HL-60 (cell line): Measurements from ENCODE around the gene ARHGAP35.

Experiments used
- GABPA ChIP-seq: IDR thresholded peaks from 2 replicates; pipeline ENCODE4 v1.6.1; 2012; ENCODE audit warnings: low read depth
- POLR2AphosphoS5 ChIP-seq: IDR thresholded peaks from 2 replicates; pipeline ENCODE4 v1.6.1; 2012; ENCODE audit warnings: low read depth
- SPI1 ChIP-seq: IDR thresholded peaks from 2 replicates; pipeline ENCODE4 v1.6.1; 2012; ENCODE audit warnings: low read depth, mild to moderate bottlenecking, borderline replicate concordance
- TF ChIP-seq, protein P1 (sequence below): IDR thresholded peaks from one replicate; pipeline ENCODE4 v1.5.1; 2011; ENCODE audit warnings: low read length, control low read depth, inconsistent platforms; ENCODE audit not compliant: insufficient read depth
- TF ChIP-seq, protein P2 (sequence below): IDR thresholded peaks from 2 replicates; pipeline ENCODE4 v1.6.1; 2012; ENCODE audit warnings: low read depth; ENCODE audit not compliant: insufficient replicate concordance

DNA sequence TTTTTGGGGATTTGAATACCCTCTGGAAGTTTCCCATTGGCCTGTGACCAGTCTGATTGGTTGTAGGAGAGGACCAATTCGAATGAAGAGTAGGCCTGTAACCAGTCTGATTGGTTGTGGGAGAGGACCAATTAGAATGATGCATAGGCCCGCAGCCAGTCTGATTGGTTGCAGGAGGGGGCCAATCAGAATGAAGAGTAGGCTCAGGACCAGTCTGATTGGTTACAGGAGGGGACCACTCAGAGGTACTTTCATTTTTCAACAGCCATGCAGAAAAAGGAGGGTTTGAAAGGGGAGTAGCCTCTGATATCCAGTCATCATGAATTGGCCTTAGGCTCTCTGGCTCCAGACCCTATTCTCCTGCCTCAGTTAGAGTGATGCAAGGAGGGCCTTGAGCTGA lies 42.0 kb upstream of the ARHGAP35 start:
- no peak for TF ChIP-seq POLR2AphosphoS5
- no peak for TF ChIP-seq SPI1
- TF ChIP-seq, protein P1, sequence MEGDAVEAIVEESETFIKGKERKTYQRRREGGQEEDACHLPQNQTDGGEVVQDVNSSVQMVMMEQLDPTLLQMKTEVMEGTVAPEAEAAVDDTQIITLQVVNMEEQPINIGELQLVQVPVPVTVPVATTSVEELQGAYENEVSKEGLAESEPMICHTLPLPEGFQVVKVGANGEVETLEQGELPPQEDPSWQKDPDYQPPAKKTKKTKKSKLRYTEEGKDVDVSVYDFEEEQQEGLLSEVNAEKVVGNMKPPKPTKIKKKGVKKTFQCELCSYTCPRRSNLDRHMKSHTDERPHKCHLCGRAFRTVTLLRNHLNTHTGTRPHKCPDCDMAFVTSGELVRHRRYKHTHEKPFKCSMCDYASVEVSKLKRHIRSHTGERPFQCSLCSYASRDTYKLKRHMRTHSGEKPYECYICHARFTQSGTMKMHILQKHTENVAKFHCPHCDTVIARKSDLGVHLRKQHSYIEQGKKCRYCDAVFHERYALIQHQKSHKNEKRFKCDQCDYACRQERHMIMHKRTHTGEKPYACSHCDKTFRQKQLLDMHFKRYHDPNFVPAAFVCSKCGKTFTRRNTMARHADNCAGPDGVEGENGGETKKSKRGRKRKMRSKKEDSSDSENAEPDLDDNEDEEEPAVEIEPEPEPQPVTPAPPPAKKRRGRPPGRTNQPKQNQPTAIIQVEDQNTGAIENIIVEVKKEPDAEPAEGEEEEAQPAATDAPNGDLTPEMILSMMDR = no peak
- TF ChIP-seq GABPA = no peak
- TF ChIP-seq, protein P2, sequence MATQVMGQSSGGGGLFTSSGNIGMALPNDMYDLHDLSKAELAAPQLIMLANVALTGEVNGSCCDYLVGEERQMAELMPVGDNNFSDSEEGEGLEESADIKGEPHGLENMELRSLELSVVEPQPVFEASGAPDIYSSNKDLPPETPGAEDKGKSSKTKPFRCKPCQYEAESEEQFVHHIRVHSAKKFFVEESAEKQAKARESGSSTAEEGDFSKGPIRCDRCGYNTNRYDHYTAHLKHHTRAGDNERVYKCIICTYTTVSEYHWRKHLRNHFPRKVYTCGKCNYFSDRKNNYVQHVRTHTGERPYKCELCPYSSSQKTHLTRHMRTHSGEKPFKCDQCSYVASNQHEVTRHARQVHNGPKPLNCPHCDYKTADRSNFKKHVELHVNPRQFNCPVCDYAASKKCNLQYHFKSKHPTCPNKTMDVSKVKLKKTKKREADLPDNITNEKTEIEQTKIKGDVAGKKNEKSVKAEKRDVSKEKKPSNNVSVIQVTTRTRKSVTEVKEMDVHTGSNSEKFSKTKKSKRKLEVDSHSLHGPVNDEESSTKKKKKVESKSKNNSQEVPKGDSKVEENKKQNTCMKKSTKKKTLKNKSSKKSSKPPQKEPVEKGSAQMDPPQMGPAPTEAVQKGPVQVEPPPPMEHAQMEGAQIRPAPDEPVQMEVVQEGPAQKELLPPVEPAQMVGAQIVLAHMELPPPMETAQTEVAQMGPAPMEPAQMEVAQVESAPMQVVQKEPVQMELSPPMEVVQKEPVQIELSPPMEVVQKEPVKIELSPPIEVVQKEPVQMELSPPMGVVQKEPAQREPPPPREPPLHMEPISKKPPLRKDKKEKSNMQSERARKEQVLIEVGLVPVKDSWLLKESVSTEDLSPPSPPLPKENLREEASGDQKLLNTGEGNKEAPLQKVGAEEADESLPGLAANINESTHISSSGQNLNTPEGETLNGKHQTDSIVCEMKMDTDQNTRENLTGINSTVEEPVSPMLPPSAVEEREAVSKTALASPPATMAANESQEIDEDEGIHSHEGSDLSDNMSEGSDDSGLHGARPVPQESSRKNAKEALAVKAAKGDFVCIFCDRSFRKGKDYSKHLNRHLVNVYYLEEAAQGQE = no peak
